GM12874 (cell line): ENCODE results near the gene SRSF1.

ENCODE experiments used
- TF ChIP-seq, protein P1 (sequence below): IDR thresholded peaks from 2 replicates; pipeline ENCODE4 v1.5.1; 2011; ENCODE audit warnings: low read depth, mild to moderate bottlenecking, control low read depth, low read length, moderate library complexity; ENCODE audit not compliant: insufficient read depth

Gene SRSF1

DNA sequence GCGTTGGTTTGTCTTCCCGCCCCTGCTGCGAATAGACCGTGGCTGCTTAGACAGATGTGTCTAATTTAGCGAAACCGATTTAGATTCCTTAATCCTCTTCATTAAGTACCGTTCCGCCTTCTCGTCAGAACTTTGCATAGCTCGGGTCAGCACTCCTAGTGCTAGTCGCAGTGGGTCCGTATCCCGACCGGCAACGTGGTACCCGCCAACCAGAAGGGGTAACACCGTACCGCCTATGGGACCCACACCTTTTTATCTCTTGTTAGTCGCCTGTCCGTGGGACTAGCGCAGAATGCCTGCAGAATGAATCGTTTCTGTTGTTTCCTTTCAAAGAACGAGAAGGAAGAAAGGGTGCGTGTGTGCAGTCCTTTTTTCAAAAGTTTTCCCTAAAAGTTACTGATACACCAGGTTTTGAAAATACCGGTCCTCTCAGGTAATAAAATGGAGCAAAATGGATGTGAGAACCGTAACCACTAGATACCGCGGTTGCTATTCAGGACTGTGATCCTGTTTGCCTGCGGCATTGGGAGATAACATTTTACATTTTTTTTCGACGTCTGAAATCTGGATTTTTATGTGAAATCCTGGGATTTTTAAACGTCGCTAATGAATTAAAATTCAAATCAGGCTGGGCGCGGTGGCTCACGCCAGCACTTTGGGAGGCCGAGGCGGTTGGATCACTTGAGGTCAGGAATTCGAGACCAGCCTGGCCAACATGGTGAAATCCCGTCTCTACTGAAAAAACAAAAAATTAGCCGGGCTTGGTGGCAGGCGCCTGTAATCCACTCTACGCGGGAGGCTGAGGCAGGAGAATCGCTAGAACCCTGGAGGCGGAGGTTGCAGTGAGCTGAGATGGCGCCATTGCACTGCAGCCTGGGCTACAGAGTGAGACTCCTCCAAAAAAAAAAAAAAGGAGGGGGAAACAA is 998 bp upstream of the SRSF1 start:
- TF ChIP-seq, protein P1, sequence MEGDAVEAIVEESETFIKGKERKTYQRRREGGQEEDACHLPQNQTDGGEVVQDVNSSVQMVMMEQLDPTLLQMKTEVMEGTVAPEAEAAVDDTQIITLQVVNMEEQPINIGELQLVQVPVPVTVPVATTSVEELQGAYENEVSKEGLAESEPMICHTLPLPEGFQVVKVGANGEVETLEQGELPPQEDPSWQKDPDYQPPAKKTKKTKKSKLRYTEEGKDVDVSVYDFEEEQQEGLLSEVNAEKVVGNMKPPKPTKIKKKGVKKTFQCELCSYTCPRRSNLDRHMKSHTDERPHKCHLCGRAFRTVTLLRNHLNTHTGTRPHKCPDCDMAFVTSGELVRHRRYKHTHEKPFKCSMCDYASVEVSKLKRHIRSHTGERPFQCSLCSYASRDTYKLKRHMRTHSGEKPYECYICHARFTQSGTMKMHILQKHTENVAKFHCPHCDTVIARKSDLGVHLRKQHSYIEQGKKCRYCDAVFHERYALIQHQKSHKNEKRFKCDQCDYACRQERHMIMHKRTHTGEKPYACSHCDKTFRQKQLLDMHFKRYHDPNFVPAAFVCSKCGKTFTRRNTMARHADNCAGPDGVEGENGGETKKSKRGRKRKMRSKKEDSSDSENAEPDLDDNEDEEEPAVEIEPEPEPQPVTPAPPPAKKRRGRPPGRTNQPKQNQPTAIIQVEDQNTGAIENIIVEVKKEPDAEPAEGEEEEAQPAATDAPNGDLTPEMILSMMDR, result no peak

DNA sequence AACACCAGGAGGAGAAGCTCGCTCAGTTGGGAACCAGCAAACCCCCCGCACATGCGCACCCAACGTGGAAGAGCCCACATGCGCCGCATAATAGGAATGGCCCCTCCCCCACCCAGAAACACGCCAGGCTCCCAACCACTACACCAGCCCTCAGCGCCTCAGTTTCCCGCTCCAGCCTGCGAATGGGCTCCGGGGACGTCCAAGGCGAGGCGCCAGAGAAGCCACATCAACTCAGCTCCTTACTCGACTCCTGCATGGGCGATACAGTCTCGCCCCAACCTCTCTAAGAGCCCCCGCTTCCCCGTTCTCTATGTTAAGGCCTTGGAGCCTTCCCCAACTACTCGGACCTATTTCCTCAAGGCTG is 504 bp downstream of the SRSF1 start:
- TF ChIP-seq, protein P1, result no peak

DNA sequence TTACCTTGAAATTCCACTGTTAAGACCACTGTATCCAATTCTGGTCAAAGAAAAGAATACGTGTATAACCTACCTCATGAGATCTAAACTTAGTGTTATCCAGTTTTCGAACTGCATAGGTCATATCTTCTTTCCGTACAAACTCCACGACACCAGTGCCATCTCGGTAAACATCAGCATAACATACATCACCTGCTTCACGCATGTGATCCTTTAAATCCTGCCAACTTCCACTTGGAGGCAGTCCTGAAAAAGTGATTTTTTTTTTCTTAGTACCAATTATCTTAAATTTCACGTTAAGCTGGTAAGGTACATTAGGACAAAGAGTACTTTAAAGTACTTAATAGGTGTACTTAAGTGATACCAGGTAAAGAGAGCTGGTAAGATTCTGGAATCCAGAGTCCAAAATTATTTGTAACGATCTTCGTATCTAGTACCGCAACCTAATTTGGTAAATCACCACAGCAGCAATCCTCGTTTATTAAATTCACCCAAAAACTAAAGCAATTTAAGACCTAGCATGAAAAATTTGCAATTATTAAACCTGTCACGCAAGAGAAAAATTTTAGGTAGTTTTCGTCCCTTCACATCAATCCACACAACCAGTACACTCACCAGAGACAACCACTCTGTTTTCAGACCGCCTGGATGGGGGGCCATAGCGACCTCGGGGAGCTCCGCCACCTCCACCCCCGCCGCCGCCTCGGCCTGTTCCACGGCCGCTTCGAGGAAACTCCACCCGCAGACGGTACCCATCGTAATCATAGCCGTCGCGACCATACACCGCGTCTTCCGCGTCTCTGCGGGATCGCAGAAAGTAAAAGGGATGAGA is 1.1 kb downstream of the SRSF1 start:
- TF ChIP-seq, protein P1, result no peak

DNA sequence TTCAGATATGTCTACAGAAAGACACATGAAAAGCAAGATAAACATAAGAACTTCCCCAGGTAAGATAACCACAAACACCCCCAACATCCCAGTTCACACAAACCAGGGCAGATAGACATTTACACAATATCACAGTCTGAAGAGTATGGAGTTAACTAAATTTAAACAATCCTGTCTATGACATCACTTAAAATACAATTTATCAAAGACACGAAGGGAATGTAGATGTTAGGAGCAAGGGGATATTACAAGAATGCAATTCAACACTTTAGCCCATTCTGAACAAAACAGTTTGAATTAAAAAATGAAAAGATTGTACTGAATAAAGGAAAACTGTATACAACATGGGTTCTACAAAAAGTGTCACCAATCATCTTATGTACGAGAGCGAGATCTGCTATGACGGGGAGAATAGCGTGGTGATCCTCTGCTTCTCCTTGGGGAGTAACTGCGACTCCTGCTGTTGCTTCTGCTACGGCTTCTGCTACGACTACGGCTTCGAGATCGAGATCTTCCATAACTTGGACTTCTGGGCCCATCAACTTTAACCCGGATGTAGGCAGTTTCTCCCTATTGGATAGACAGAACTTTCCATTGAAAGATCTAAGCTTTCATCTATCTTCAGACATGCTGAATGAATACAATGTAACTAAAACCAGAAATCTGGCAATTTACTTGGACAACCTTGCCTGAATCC is 1.9 kb downstream of the SRSF1 start:
- TF ChIP-seq, protein P1, result no peak

DNA sequence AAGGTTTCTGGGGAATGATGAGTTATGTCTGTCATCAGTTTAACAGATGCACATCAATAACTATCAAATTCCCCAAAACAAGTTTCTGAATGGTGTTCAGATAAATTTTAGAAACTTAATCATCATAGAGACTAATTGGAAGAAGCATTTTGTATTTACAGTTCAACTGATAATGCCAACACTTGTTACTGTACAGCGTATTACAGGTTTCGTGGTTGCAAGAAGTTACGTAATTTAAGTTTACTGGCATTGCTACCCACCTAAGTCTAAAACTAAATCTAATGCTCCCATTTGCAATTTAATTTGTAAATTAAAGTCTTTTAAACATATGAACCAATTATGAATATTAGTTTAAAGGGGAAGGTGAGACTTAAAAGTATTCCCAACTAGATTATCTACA is 3.0 kb downstream of the SRSF1 start:
- TF ChIP-seq, protein P1, result no peak

DNA sequence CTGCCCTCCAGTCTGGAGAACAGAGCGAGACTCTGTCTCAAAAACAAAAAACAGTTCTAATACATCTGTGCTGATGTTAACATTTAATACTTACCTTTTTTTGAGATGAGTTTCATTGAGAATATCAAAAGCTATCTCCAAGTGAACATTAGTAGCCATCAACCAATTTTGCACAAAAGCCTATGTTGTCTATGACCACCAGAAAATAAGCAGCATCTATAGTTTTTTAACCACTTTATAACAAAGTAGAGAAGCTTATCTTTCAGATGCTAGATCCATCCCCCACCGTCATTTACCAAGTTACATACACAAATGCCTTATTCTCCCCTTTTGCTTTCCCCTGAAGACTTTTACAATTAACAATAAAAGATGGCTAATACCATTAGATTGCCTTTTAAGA is 4.1 kb downstream of the SRSF1 start:
- TF ChIP-seq, protein P1, result no peak
